GM19043 (cell line): ENCODE measurements around the gene ATP5ME.
A peak's percentile ranks its signal among the peaks of the same experiment; 100 is the strongest.
"Not testable (repeated sequence)": the region's sequence is repeated elsewhere in the genome, so short reads cannot be mapped to it uniquely, and the experiment has no call there.

Experiments
- ATAC-seq: cut with Tn5 transposase; IDR thresholded peaks from one replicate; pipeline ENCODE4 v1.9.1; 2021; ENCODE audit warnings: low read depth; ENCODE audit not compliant: unreplicated experiment

The ATP5ME gene

DNA sequence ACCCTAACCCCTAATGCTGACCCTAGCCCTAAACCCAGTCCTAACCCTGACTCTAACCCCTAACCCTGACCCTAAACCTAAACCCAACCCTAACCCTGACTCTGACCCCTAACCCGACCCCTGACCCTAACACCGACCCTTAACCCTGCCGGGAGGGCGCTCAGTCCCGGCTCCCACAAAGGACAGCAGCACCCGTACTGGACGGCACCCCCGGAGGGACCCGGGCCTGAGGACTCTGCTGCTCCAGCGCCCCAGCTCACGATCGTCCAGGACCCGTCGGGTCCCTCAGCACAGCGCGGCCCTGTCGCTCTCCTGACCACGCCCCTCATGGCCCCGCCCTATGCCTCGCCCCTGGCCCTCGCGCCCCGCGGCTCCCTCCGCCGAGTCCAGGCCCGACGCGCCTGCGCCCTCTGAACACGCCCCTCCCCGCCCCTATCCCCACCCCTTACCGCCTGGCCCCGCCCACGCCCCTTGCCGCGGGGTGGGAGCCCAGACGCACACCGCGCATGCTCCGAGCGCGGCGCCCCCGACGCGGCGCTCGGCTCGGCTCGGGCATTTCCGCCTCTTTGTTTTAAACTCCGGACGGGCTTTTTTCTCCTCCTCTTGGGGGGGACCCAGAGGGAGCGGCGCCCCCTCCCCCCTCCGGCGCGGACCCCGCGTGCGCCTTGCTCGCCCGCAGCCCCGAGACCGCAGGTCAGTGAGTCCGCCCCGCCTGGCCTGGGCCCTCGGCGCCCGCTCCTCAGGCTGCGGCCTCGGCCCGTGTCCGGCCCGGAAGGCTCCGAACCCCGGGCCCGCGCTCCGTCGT lies 31.4 kb upstream of the ATP5ME start, which contains the start of gene PCGF3:
Gene PCGF3 (plus strand): TSS at position 555 of the 805 bp plus-strand sequence. CDS start 27,849 bp downstream, outside the sequence.
- peak; percentile 92 for ATAC-seq

DNA sequence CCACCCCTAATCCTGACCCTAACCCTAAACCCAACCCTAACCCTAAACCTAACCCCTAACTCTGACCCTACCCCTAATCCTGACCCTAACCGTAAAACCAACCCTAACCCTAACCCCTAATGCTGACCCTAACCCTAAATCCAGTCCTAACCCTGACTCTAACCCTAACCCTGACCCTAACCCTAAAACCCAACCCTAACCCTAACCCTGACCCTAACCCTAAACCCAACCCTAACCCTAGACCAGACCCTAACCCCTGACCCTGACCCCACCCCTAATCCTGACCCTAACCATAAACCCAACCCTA lies 30.8 kb upstream of the ATP5ME start:
- no peak for ATAC-seq

DNA sequence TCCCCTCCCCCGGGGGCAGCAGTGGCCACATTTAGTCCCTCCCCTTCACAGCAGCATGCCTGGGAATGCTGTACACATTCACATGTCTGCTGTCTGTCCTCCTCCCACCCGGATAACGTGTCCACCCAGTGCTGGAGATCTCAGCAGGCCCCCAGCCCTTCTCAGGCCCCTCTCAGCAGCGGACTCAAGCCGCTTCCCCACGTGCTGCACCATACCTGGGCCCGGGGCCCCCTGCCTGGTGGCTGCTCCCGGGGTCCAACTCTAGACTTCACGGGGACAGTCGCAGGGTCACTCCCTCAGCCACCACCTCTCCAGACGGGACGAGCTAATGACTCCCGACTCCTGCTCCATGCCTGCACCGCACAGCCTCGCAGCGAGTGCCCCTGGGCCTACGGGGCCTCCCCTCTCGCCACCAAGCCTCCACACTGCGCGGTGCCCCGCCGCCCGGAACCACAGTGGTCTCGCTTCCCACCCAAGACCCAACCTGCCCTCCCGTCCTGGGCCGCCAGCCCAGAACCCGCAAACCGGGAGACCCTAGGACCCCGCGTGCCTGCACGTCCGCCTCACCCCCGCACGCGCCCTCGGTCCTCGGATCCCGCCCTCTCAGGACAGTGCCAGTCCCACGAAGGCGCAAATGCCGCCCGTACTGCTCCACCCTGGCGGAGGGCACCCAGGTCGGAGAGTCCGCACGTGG lies 30.3 kb upstream of the ATP5ME start:
- no peak for ATAC-seq

DNA sequence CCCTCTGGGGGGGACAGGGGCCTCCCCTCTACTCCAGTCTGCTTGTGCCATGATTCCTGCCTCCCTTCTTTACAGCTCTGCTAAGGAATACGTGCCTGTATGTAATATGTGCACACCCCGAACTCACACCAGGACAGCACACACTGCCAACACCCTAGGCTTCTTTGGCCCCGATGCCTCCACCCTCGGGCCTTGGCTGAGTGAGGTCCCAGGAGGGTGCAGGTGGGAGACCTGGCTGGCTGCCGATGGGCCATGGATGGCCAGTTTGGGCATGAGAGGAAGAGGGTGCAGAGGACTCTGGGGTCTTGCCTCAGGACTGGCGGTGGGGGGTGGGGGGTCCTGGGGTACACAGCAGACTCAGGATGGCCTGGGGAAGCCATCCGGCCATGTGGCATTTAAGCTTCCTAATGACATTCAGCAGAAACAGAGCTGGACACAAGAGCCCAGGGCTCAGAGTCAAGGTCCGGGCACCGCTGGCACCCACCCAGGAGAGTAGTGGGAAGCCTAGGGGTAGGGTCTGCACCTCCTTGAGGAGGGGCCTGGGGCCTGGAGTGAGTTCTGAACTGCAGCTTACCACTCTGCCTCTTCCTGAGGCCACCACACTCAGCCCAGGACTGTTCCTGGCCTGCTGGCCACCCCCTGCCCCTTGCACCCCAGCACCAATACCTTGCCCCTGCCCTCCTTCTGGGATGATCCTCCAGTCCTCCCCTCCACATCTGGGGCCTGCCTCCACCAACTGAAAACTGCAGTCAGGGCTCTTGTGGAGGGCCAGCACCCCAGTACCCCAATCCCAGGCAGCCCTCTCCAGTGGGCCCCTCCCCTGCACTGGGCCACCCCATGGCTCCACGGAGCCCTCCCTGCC lies 29.5 kb upstream of the ATP5ME start:
- ATAC-seq = no peak

DNA sequence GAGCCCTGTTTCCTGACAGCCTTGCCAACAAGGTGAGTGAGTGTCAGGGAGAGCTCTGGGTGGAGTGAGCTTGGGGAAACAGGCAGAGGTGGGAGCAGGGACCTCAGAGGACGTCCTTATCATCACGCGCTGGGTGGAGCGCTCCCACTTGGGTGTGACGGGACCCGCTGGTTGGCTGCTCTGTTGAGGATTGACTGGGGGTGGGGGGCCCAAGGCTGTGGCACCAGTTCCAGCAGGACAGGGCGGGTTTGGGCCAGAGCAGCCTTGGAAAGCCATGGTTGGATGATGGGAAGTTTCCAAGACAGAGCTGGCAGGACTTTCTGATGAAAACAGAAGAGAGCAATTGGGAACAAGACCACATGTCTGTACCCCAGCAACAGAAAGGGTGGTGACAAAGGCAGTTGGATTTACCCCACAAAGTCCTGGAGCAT lies 28.6 kb upstream of the ATP5ME start:
- ATAC-seq = no peak

DNA sequence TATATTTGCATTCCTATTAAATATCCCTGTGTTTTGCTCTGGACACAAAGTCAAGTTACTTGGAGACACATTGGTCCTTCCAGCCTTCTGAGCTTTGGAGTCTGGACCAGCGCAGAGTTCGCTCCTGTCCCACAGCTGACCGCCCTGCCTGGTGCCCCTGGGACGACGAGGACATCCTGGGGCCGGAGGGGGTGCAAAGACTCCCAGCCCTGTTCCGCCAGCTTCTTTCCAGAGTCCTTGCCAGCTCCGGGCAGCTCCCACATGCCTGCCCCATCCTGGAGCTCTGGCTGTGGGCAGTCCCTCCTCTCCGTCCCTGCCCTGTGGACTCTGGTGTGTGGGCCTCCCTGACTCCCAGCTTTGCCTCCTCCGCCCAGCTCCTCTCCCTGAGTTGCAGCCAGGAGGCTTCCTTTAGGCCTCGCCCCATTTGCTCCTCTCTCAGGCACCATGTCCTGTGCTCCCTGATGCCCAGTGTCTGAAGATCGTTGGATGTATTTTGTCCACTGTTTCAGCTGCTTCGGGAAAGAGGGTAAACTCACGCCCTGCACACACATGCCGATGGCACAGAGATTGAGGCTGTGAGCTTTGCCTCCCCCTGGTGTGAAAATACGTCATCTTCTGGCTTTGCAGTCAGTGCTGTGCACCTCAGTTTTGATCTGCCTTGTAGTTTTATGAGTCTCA lies 26.6 kb upstream of the ATP5ME start:
- ATAC-seq = no peak

DNA sequence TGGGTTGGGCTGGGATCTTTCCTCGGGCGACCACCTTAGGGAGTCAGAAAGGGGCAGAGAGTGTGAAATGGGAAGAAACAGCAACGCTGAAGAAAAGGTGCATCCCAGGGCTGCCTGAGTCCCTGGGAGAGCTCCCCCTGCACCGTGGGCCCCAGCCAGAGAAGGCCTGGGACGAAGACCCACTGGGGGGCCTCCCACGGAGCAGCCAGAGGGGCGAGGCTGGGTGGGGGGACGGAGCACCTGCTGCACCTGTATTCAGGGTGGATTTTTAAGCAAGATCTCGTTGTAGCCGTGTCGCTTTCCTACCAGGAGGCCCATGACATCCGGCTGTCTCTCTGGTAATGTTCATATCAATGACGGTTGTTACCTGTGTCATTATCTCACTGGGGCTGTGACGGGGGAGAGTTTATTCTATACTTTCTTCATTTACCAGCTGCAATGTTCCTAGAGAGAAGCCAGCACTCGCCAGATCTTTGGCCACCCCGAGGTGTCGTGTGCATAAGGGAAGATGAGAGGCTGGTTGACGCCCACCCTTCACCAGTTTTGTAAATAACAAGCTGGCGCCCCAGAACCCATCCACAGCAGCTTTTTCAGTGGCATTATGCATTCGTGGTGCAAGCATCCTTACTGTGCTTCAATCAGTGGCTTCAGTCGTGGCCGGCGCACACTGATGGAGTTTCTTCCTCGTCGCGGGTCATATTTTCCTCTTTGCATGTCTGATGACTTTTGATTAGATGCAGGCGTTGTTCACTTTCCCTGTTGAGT lies 25.9 kb upstream of the ATP5ME start:
- no peak for ATAC-seq

DNA sequence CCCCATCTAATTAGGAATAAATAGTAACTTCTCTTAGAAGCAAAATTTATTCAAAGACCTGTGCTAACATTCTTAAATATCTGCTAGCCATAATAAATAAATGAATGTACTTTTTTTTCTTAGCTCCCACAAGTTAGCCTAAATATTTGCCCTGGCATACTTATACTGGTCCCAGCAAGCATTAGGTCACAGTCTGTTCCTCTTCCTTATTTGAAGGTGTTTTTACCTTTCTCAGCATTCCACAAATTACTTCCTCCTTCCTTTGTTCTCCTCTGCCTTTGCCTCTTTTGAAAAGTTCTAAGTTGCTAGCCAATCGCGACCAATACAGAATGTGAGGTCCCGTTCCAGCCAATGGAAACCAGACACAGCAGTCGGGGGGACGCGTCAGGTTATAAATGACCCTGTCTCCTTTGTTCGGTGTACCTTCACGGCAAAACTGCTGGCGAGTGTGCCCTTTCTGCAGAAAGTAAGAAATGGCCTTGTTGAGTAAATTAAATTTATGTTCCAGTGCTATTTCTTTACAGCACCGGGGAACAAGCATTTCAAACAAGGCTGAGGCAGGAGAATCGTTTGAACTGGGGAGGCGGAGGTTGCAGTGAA lies 20.4 kb upstream of the ATP5ME start:
- not testable (repeated sequence) for ATAC-seq

DNA sequence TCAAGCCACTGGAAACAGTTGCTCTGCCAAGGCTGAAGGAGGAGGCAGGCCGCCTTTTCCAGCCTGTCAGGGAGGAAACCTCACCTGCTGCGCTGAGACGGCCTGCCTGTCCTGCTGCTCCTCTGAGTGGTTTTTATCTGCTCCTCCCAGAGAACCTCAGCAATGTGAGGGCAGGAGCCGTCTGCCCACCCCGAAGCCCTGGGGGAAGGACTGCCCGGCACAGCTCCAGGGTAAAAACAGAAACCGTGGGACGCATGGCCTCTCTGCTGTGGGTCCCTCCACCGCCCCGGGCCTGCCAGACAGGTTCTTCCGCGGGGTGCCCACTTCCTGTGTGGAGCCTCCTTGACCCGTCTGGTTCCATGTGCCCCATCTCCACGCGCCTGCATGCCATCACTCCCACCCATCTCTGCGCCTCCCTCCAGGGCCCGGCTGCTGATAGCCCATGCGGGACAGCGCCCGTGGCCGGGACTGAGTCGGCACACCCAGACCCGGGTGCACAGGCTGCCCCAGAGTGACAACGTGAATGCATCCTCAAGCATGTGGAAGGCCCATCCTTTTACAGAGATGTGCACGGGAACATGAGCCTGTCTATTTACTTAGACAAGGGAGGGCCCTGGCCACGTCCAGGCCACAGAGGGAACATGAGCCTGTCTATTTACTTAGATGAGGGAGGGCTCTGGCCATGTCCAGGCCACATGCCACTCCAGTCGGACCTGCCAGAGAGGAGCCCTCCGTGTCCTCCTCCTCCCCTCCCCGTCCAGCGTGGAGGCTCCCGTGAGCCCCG lies 18.9 kb upstream of the ATP5ME start:
- ATAC-seq = no peak

DNA sequence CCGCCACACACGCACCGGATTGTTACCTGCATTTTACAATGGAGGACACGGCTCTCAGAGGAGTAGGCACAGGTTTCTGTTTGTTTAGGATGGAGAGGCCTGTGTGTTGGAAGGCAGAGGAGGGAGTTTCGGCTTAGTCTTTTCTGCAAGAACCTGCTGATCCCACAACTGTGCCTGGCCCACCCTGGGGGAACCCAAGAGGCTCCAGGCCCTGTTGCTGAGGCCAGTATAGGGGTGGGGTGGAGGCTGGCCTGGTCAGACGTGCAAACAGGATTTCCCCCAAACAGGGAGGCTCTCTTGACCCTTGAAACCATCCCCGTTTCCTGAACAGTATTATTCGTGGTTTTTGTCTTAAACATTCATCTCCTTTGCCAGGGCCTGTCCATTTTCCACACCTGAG lies 15.6 kb upstream of the ATP5ME start:
- ATAC-seq = no peak

DNA sequence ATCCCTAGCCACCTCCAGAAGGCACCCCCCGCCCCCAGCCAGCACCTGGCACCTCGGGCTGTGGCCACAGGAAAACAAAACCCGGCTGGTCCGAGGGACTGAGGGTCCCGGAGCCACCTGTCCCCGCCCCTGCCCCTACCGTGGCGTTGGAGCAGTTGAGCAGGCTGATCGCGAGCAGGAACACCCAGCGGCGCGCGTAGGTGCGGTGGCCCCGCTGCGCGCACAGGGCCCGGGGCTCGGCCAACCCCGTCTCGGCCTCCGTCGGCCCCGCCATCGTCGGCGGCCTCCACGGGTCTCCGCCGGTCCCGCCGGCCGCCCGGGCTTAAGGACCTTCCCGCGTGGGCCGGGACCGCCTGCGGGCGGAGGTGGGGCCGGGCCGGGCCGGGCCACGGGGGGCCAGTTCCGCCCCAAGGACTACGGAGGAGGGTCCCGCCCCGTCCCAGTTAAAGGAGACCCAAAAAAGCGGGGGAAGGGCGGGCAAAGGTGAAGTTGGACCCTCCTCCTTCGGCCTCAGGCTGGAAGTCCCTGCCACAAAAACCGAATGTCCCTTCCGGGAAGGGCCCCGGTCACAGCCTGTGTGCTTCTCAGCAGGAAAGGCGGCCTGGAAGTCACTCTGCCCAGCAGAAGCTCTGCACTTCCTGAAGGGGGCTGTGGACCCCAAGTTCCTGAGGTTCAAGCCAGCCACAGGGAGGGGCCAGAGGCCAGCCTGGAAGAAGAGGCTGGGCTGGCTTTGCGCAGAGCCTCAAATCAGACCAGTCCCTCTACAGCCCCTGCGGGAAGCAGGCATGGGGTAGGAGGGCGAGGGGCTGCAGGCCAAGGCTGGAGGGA lies 15.0 kb upstream of the ATP5ME start, which contains the start of gene SLC49A3:
Gene SLC49A3 (minus strand): TSS at position 298 of the 828 bp plus-strand sequence. CDS start 24 bp downstream, at position 274.
- no peak for ATAC-seq

DNA sequence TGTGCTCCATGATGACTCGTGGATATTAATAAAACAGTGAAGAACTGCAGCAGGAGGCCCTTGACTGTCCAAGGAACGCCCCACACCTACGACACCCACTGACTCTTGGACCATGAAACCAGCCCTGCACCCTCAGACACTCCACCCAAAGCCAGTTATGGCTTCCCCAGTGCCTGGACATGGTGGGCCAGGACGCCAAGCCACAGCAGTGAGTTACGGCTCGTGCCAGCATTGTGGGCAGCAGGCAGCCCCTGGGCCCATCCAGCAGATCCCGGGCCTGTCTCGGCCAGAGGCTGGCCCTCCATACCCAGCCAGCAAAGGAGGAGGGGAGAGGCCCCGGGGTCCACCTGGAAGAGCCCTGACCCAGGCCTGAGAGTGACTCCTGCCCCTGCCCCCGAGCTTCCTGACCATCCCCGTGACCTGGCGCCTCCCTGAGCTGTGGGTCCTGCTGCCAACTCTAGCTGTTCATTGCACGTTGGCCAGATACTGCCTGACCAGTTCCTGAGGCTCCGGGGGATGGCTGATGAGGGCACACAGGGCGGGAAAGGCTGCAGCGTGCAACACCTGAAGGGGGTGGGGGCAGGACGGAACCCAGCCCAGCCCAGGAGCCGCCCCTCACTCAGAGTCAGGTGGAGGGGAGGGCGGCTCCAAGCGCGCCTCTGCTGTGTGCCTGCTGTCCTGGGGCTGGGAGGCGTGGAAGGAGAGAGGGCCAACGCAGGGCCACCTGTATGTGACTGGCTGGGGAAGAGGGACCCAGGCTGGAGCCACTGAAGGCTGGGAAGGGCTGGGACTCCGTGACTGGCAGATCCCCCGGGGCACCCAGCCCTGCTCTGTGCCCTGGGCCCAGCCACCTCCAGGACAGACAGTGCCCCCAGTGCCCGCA lies 14.1 kb upstream of the ATP5ME start:
- ATAC-seq = no peak

DNA sequence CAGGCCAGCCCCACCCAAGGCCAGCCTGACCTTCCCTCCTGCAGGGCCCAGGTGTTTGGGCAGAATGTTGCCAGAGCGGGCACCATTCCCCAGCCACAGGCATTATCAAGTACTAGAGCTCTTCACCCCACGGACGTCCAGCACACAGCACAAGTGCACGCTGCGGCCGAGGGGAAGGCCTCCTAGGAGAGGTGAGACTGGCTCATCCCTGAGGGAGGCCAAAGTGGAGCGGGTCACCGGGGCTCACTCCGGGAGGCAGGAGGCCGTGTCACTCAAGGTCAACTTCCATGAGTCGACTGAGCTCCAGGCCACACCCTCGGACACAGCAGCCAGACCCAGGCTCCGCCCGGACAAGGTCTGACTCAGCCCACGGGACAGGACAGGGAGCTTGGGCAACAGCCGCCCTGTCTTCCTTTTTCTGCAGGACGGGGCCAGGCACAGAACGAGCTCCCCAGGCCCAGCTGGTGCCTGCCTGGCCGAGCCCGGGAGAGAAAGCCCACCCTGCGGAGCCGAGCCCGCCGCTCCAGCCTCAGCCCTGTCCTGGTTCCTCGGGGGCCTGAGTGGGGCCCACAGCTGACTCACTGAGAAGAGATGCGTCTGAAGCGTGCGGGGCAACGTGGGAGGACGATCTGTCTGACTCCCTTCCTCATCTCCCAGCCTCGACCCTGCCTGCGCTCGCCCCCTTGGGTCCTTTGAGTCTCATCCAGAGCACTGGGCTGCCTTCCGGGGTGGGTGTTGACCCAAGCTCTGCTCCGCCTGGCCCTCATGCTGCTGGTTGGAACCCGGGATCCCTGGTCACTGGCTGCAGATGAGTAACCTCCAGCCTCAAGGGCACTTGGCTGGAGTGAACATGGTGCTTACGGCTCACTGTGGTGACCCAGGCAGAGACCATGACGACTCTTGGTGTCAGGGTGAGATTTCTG lies 13.2 kb upstream of the ATP5ME start:
- ATAC-seq = no peak

DNA sequence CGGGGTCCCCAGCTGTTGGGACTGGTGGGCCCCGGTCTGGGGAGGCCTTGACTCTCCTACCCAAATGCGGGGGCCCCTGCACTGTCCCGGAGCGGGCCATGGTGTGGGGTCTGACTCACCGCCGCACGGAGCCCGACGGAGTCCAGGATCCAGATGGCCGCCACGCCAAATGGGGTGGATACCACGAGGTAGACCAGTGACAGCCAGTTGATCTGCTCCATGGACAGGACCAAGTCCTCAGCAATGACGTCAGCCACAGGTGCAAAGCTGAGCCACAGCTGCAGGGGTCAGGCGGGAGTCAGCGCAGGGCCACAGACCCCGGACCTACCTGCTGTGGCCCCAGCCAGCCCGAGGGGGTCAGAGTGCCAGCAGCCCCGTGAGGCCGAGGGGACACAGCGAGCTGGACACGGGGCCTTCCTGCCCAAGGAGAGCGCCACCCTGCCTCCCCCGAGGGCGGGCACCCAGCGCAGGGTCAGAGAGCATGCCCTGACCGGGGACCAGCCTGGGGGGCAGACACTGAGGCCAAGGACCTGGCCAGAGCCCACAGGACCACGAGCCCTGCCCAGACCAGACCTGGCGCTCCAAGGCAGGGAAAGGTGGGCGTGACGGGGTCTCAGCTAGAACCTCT lies 12.5 kb upstream of the ATP5ME start:
- no peak for ATAC-seq

DNA sequence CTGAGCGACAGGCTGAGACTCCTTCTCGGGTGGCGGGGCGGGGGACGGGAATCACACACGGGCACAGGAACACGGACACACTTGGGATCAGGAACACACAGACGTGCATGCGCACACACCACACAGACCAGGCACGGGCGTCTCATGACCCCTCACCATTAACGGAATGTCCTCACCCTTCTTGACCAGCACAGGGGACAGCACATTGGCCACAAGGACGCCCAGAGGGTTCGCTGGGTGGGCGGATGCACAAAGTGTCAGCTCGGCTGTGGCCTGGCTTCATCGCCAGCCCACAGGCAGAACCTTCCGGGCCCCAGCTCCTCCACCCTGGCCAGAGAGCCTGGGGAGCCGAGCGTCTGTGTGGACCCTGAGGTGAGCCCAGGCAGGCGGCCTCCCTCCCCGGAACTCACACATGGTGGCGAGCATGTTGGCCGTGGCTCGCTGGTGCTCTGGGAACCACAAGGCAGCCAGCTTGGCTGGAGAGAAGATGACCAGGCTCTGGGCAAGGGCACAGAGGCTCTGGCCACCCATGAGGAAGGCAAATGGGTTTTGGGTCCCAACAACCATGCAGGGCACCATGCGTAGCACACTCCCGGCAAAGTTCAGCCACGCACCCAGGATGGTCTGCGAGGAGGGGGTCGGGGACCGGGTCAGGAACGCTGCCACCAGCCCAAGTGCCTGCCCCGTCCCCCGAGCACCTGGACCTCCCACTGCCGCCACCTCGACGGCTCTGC lies 11.8 kb upstream of the ATP5ME start:
- ATAC-seq = no peak
